Pericardium fibroblast (primary cell): Measurements from ENCODE around the gene STXBP5L. TPM values are rescaled to one million over a fixed set of nuclear protein-coding genes. Genes with fewer than 3 reads are reported as not detected.

Experiments used
- total RNA-seq: library from RNA; depleted of rRNA; stranded (reverse); fragments of >200 nt; gene quantifications from 2 replicates; pipeline ENCODE4 v1.2.3, GENCODE V29; 2015

The STXBP5L gene
- total RNA-seq: 0.70 TPM in 1 of 2 replicates, not detected in the other

GRCh38 chr3:120908030-120908794 lies at the start of gene STXBP5L:
Gene STXBP5L, plus strand, starts transcription at chr3:120908205. Its CDS starts 1,374 bp downstream, at chr3:120909579.

Other genes with a start within 250 kb of the STXBP5L start
- 3.3 TPM in 1 of 2 replicates, not detected in the other for gene HGD, start 226.0 kb upstream of the STXBP5L start, total RNA-seq
- 7.8 and 16.0 TPM in 2 replicates for gene RABL3, start 165.7 kb upstream of the STXBP5L start, total RNA-seq
- gene GTF2E1, start 165.5 kb upstream of the STXBP5L start, total RNA-seq: 8.2 and 12.7 TPM in 2 replicates